Dendritic cell treated with granulocyte-macrophage colony-stimulating factor and Interleukin-4, amounts not matched to agents 40 ng/mL and 50 ng/mL, for 4 days (primary cell): Measurements from ENCODE around the gene RAB32.
A peak's percentile ranks its signal among the peaks of the same experiment; 100 is the strongest.

Source experiments
- H3K27ac Mint-ChIP-seq: one replicate; pipeline ENCODE4 v1.8.0; 2022; ENCODE audit warnings: mild to moderate bottlenecking, mixed read lengths
- H3K27me3 Mint-ChIP-seq: one replicate; pipeline ENCODE4 v1.8.0; 2022; ENCODE audit warnings: mild to moderate bottlenecking, mixed read lengths
- H3K36me3 Mint-ChIP-seq: one replicate; pipeline ENCODE4 v1.8.0; 2022; ENCODE audit warnings: low read depth, mixed read lengths
- H3K4me1 Mint-ChIP-seq: one replicate; pipeline ENCODE4 v1.8.0; 2022; ENCODE audit warnings: low read depth, mixed read lengths
- H3K4me3 Mint-ChIP-seq: one replicate; pipeline ENCODE4 v1.8.0; 2022; ENCODE audit warnings: mild to moderate bottlenecking, moderate library complexity, mixed read lengths
- H3K9me3 Mint-ChIP-seq: one replicate; pipeline ENCODE4 v1.8.0; 2022; ENCODE audit warnings: mixed read lengths
- intact Hi-C: fragments of 100-400 bp; cut with micrococcal nuclease; formaldehyde crosslinking; loops from one replicate; pipeline ENCODE4 v1.15.0; 2022

RAB32 gene

GRCh38 chr6:146594495-146594894, 50.9 kb downstream of the RAB32 start:
- Mint-ChIP-seq H3K27ac (peak overlapping the region; percentile 86), H3K36me3 (peaks cover 7% of the 10 kb centered on the region), H3K9me3 (no peaks in the 10 kb centered on the region), H3K4me3 (no peak overlapping the region), H3K27me3 (no peaks in the 10 kb centered on the region), H3K4me1 (peaks cover 59% of the 10 kb centered on the region)
- intact Hi-C loops: loop anchor here (10.0 kb wide), 1 partner anchor 630 kb away; the partner anchor contains the start of gene SHPRH

GRCh38 chr6:146595972-146596731, 52.5 kb downstream of the RAB32 start:
- H3K27ac Mint-ChIP-seq: peak overlapping the region; percentile 86
- no peak overlapping the region for H3K4me3 Mint-ChIP-seq
- no peaks in the 10 kb centered on the region for H3K9me3 Mint-ChIP-seq
- peaks cover 59% of the 10 kb centered on the region for H3K4me1 Mint-ChIP-seq
- intact Hi-C loops: loop anchor here (5.0 to 10.0 kb wide), 2 partner anchors 49 to 631 kb away; partner anchors contain the start of gene SHPRH
- no peaks in the 10 kb centered on the region for H3K27me3 Mint-ChIP-seq
- peaks cover 7% of the 10 kb centered on the region for H3K36me3 Mint-ChIP-seq

GRCh38 chr6:146598772-146599405, 55.3 kb downstream of the RAB32 start, which contains the start of gene ADGB:
TSS of gene ADGB (plus strand) at chr6:146598972. CDS start at chr6:146599041, 69 bp downstream.
- H3K27ac Mint-ChIP-seq: peak within 1 kb of the TSS; percentile 80
- intact Hi-C loops: loop anchor here (5.0 to 10.0 kb wide), 2 partner anchors 52 to 634 kb away; partner anchors contain the start of gene SHPRH
- peak within 1 kb of the TSS; percentile 87 for H3K4me3 Mint-ChIP-seq
- H3K27me3 Mint-ChIP-seq: no peaks in the 10 kb centered on the region
- H3K4me1 Mint-ChIP-seq: peaks cover 43% of the 10 kb centered on the region
- H3K36me3 Mint-ChIP-seq: peaks cover 7% of the 10 kb centered on the region
- H3K9me3 Mint-ChIP-seq: no peaks in the 10 kb centered on the region

- no peaks in the 10 kb centered on the region for H3K9me3 Mint-ChIP-seq
- intact Hi-C loops: no loop called here
- no peak overlapping the region for H3K4me3 Mint-ChIP-seq
- H3K27ac Mint-ChIP-seq: no peak overlapping the region
- peaks cover 7% of the 10 kb centered on the region for H3K36me3 Mint-ChIP-seq
- peaks cover 18% of the 10 kb centered on the region for H3K4me1 Mint-ChIP-seq
- no peaks in the 10 kb centered on the region for H3K27me3 Mint-ChIP-seq
These were observed 57.7 kb downstream of the RAB32 start for GRCh38 chr6:146601352-146601751.

- Mint-ChIP-seq H3K4me1 (peaks cover 19% of the 10 kb centered on the region), H3K9me3 (peaks cover 10% of the 10 kb centered on the region), H3K27ac (no peak overlapping the region), H3K4me3 (no peak overlapping the region), H3K36me3 (peaks cover 12% of the 10 kb centered on the region), H3K27me3 (no peaks in the 10 kb centered on the region)
- intact Hi-C loops: no loop called here
These were observed 58.9 kb downstream of the RAB32 start for GRCh38 chr6:146602526-146602925.
